ENCODE results near the gene GRIK4.

DNA sequence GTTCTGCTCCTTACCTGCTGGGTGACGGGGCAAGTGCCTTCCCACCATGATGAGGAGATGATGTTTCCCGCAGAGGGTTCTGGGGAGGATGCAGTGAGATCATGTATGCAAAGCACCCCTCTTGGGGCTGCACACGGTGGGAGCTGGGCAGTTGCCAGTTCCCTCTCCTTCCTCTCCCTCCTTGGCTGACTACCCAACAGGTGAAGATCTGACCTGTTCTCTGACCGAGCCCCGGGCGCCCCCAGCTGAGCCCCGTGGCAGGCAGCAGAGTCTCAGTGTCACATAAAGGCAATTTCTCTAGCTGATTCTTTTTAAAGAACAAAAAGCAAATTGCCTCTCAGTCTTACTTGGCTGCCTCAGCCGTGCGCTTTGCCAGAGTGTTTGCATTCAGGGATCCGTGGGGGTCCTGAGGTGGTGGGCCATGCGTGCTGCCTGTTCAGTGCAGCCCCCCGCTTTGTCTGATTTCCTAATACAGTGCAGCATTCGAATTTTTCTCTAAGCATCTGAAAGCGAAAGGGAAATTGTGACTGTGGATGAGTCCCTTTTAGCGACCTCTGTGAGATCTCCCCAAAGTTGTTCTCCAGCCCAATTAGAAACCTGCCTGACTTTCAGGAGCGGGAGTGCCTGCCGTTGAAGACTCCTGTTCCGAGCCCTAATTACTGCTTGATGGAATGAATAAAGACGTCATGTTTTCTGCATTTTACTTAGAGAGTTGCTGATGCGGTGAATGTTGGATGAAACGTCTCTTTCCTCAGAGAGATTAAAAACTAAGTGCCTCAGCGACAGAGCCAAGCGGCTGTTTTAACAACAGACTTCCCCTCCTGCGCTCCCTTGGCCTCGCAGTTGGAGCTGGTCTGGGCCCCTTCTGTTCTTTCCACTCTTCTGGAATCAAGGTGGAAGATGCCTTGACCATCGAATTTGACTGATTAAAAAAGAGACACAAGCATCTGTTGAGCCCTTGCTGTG, 86.0 kb downstream of the GRIK4 start:
- TF ChIP-seq, protein P1, sequence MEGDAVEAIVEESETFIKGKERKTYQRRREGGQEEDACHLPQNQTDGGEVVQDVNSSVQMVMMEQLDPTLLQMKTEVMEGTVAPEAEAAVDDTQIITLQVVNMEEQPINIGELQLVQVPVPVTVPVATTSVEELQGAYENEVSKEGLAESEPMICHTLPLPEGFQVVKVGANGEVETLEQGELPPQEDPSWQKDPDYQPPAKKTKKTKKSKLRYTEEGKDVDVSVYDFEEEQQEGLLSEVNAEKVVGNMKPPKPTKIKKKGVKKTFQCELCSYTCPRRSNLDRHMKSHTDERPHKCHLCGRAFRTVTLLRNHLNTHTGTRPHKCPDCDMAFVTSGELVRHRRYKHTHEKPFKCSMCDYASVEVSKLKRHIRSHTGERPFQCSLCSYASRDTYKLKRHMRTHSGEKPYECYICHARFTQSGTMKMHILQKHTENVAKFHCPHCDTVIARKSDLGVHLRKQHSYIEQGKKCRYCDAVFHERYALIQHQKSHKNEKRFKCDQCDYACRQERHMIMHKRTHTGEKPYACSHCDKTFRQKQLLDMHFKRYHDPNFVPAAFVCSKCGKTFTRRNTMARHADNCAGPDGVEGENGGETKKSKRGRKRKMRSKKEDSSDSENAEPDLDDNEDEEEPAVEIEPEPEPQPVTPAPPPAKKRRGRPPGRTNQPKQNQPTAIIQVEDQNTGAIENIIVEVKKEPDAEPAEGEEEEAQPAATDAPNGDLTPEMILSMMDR (conservative IDR thresholded peaks at IDR 0.05; ENCODE audit: low read length): no peak
- no peak for TF ChIP-seq EZH2phosphoT487 (IDR thresholded peaks at IDR 0.05; ENCODE audit: borderline replicate concordance)
